Activated CD8-positive, alpha-beta T cell treated with anti-CD3 and anti-CD28 coated beads, Interleukin-2, amount 10 ng/mL, durations not matched to agents 7 days and 5 days (primary cell): ENCODE data around the gene IREB2. TPM values are rescaled to one million over a fixed set of nuclear protein-coding genes. Genes with fewer than 3 reads are reported as not detected.
"Not testable (repeated sequence)": the region's sequence is repeated elsewhere in the genome, so short reads cannot be mapped to it uniquely, and the experiment has no call there.

Experiments
- ATAC-seq: fragments of 150-1000 bp; cut with Tn5 transposase; one replicate; pipeline ENCODE4 v1.10.0; 2021; ENCODE audit warnings: moderate library complexity
- CTCF ChIA-PET: fragments of 350-600 bp; sonication (Branson Sonifier 250); formaldehyde crosslinking; loops from one replicate; lab custom pipeline; 2021; ENCODE audit warnings: antibody characterized with exemption; lab: Charles Lee
- POLR2A ChIA-PET: fragments of 350-600 bp; sonication (Branson Sonifier 250); formaldehyde crosslinking; loops from one replicate; lab custom pipeline; 2021; ENCODE audit warnings: antibody characterized with exemption; lab: Charles Lee
- DNase-seq: peaks from one replicate; pipeline ENCODE4 v3.0.0-alpha.2; 2020
- H3K27ac Mint-ChIP-seq: one replicate; pipeline ENCODE4 v1.8.0; 2021; ENCODE audit warnings: mild to moderate bottlenecking, mixed read lengths
- H3K27me3 Mint-ChIP-seq: one replicate; pipeline ENCODE4 v1.8.0; 2021; ENCODE audit warnings: low read depth, mixed read lengths
- H3K36me3 Mint-ChIP-seq: one replicate; pipeline ENCODE4 v1.8.0; 2021; ENCODE audit warnings: low read depth, mixed read lengths
- H3K4me1 Mint-ChIP-seq: one replicate; pipeline ENCODE4 v1.8.0; 2021; ENCODE audit warnings: low read depth, mixed read lengths
- H3K4me3 Mint-ChIP-seq: one replicate; pipeline ENCODE4 v1.8.0; 2021; ENCODE audit warnings: mild to moderate bottlenecking, mixed read lengths
- H3K9me3 Mint-ChIP-seq: one replicate; pipeline ENCODE4 v1.8.0; 2022; ENCODE audit warnings: mixed read lengths; ENCODE audit not compliant: insufficient read depth
- total RNA-seq, 2 experiments: library from RNA; stranded (reverse); gene quantifications; one replicate each; pipeline ENCODE4 v1.2.3, GENCODE V29; 2021

The IREB2 gene
- total RNA-seq, 2 experiments from 2014 or later, result 52.5 to 62.4 TPM

- no peaks in the 10 kb centered on the region for H3K36me3 Mint-ChIP-seq
- DNase-seq (no peak), ATAC-seq (no peak)
- no peaks in the 10 kb centered on the region for H3K9me3 Mint-ChIP-seq
- peaks cover 6% of the 10 kb centered on the region for H3K27me3 Mint-ChIP-seq
- no peaks in the 10 kb centered on the region for H3K4me1 Mint-ChIP-seq
- ChIA-PET CTCF (interaction anchor here (1.0 to 1.5 kb wide), 2 partner anchors 28 to 36 kb away, joined by 4 read pairs; no protein-coding TSS in a partner anchor), POLR2A (no interaction called here)
- no peak overlapping the region for H3K4me3 Mint-ChIP-seq
- H3K27ac Mint-ChIP-seq, result no peak overlapping the region
Measured at GRCh38 chr15:78394981-78395616, 42.9 kb upstream of the IREB2 start.

- Mint-ChIP-seq H3K4me3 (no peak overlapping the region), H3K36me3 (no peaks in the 10 kb centered on the region), H3K27me3 (peaks cover 2% of the 10 kb centered on the region), H3K27ac (no peak overlapping the region), H3K9me3 (no peaks in the 10 kb centered on the region), H3K4me1 (no peaks in the 10 kb centered on the region)
- ATAC-seq (no peak), DNase-seq (no peak)
- CTCF ChIA-PET, result interaction anchor here (1.0 kb wide), 2 partner anchors 26 kb away, joined by 4 read pairs; no protein-coding TSS in a partner anchor
- POLR2A ChIA-PET, result no interaction called here
Measured at GRCh38 chr15:78396186-78396814, 41.7 kb upstream of the IREB2 start.

DNA sequence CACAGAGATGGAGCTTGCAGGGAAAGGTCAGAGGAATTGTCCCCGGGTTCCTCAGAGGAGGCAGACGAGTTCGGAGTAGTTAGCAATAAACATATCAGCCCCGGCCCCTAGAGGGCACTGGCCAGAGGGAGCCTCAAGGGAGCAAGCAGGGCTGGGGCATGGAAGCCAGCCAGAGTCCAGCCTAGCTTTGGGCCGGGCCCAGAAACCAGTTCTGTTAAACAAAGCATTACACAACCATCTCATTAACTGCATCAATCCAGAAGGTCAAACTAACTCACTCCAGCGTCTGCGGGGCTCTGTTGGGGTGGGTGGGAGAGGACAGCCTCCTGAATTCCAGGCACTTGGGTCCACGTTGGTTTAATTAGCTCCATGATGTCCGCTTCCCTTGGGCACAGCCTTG, 41.0 kb upstream of the IREB2 start:
- POLR2A ChIA-PET, result no interaction called here
- DNase-seq (no peak), ATAC-seq (no peak)
- Mint-ChIP-seq H3K36me3 (no peaks in the 10 kb centered on the region), H3K27me3 (peaks cover under 1% of the 10 kb centered on the region), H3K4me3 (no peak overlapping the region), H3K27ac (no peak overlapping the region), H3K9me3 (no peaks in the 10 kb centered on the region), H3K4me1 (no peaks in the 10 kb centered on the region)
- CTCF ChIA-PET, result interaction anchor here (1.0 kb wide), 1 partner anchor 26 kb away, joined by 4 read pairs; no protein-coding TSS in a partner anchor

DNA sequence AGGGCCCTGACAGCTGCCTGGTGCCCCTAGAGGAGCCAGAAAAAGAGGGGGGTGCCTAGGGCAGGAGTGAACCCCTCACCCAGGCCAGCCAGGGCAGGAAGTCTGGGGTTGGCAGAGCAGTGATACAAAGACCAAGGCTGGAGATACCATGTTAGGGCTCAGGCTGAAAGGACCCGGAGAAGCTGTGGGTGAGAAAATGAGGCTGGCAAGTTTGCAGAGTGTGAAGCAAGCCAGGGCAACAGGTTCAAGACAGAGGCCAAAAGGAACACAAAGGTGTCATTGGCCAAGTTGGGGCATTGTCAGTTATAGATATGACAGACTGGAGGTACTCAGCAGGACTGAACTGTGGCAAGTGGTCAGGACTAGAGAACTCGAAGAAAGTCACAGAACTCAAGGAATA, 40.6 kb upstream of the IREB2 start:
- Mint-ChIP-seq H3K4me1 (no peaks in the 10 kb centered on the region), H3K9me3 (no peaks in the 10 kb centered on the region), H3K27ac (no peak overlapping the region), H3K27me3 (no peaks in the 10 kb centered on the region), H3K4me3 (no peak overlapping the region), H3K36me3 (no peaks in the 10 kb centered on the region)
- ChIA-PET CTCF (no interaction called here), POLR2A (no interaction called here)
- ATAC-seq (no peak), DNase-seq (no peak)

GRCh38 chr15:78398076-78398825, 39.8 kb upstream of the IREB2 start:
- no peak for ATAC-seq
- ChIA-PET CTCF (interaction anchor here (0.7 to 1.0 kb wide), 3 partner anchors 18 to 105 kb away, joined by 3 read pairs; no protein-coding TSS in a partner anchor), POLR2A (interaction anchor here (1.1 kb wide), 1 partner anchor 39 kb away, joined by 3 read pairs; no protein-coding TSS in a partner anchor)
- H3K4me1 Mint-ChIP-seq, result no peaks in the 10 kb centered on the region
- no peak overlapping the region for H3K27ac Mint-ChIP-seq
- no peak for DNase-seq
- H3K36me3 Mint-ChIP-seq, result no peaks in the 10 kb centered on the region
- no peaks in the 10 kb centered on the region for H3K9me3 Mint-ChIP-seq
- H3K27me3 Mint-ChIP-seq, result no peaks in the 10 kb centered on the region
- H3K4me3 Mint-ChIP-seq, result no peak overlapping the region

DNA sequence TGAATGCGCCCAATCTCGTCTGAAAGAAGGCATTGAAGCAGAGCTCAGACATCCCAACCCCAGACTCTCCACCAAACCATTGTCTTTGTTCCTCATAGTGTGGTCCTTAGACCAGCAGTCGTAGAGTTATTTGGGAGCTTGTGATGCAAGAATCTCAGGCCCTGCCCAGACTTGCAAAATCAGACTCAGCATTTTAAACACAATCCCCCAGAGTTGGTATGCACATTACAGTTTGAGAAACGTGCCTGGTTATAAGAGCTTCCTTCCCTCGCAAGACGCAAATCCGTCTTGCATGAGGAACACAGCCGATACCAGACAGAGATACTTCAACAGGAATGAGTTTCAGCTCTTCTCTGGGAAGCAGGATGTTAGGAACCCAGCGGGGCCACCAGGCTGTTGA, 38.9 kb upstream of the IREB2 start:
- no peaks in the 10 kb centered on the region for H3K36me3 Mint-ChIP-seq
- no peaks in the 10 kb centered on the region for H3K9me3 Mint-ChIP-seq
- H3K4me3 Mint-ChIP-seq, result no peak overlapping the region
- ChIA-PET CTCF (interaction anchor here (1.0 kb wide), 1 partner anchor 106 kb away, joined by 3 read pairs; no protein-coding TSS in a partner anchor), POLR2A (interaction anchor here (1.1 kb wide), 1 partner anchor 38 kb away, joined by 3 read pairs; no protein-coding TSS in a partner anchor)
- no peak for ATAC-seq
- DNase-seq, result no peak
- no peaks in the 10 kb centered on the region for H3K4me1 Mint-ChIP-seq
- no peaks in the 10 kb centered on the region for H3K27me3 Mint-ChIP-seq
- no peak overlapping the region for H3K27ac Mint-ChIP-seq

DNA sequence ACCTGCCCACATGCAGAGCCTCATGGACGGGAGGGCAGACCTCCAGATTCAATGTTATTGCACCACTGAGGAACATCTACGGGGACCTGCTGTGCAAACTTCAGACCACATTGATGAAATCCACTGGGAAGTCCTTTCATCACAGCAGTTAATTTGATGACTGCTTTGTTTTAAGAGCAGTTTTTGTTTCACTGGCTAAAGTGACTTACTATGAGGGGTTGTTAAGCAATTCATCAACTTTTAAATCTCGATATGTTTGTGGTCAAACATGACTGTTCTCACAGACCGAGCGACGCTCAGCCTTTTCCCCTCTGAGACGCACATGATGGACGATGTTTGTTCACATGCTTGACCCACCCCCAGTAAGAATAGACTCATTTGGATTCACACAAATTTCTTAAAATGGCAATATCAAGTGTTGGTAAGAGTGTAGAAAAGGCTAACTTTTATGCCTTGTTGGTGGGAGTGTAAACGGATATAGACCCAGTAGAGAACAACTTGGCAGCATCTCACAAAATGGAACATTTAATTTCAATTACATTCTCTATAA, 35.9 kb upstream of the IREB2 start:
- Mint-ChIP-seq H3K4me3 (no peak overlapping the region), H3K36me3 (no peaks in the 10 kb centered on the region), H3K4me1 (no peaks in the 10 kb centered on the region), H3K27ac (no peak overlapping the region), H3K9me3 (no peaks in the 10 kb centered on the region), H3K27me3 (no peaks in the 10 kb centered on the region)
- DNase-seq, result no peak
- no peak for ATAC-seq
- ChIA-PET CTCF (no interaction called here), POLR2A (no interaction called here)

- Mint-ChIP-seq H3K4me1 (no peaks in the 10 kb centered on the region), H3K9me3 (no peaks in the 10 kb centered on the region), H3K4me3 (no peak overlapping the region), H3K36me3 (no peaks in the 10 kb centered on the region), H3K27me3 (peaks cover 2% of the 10 kb centered on the region), H3K27ac (no peak overlapping the region)
- no peak for ATAC-seq
- ChIA-PET POLR2A (no interaction called here), CTCF (interaction anchor here (0.6 to 1.1 kb wide), 2 partner anchors 19 to 481 kb away, joined by 3 read pairs; no protein-coding TSS in a partner anchor)
- DNase-seq, result no peak
Measured at GRCh38 chr15:78404125-78404524, 33.9 kb upstream of the IREB2 start.

GRCh38 chr15:78404796-78405195, 33.2 kb upstream of the IREB2 start:
- ATAC-seq, DNase-seq, H3K9me3 Mint-ChIP-seq, H3K27me3 Mint-ChIP-seq, POLR2A ChIA-PET, H3K4me3 Mint-ChIP-seq, H3K4me1 Mint-ChIP-seq, H3K36me3 Mint-ChIP-seq, H3K27ac Mint-ChIP-seq: not testable (repeated sequence)
- CTCF ChIA-PET, result interaction anchor here (0.6 to 1.1 kb wide), 2 partner anchors 18 to 480 kb away, joined by 3 read pairs; no protein-coding TSS in a partner anchor

DNA sequence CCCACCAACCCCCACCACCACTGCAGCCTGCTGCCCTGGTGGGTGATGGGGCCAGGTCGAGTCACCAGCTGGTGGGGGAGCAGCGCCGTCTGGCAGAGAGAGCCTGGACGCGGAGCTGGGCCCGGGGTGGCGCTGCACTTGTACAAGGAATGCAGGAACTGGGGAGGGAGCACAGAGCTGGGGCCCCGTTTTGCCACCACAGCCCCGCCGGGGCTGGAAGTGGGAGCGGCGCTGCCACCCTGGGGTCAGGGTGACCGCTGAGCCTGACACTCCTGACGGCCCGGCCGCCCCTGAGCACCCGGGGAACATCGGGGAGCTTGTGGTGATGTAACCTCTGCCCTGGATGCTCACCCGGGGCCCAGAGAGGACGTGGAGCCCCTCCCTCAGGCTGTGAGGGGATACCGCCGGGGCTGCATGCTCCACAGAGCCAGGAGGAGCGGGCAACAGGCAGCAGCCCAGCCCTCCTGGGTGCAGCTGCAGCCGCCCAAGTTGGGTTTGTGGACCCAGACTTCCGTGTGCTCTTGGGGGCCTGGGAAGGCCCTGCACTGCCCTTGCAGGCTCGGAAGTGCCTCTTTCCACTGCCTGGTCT, 32.6 kb upstream of the IREB2 start:
- Mint-ChIP-seq H3K27ac (no peak overlapping the region), H3K4me3 (no peak overlapping the region), H3K9me3 (no peaks in the 10 kb centered on the region), H3K36me3 (no peaks in the 10 kb centered on the region), H3K4me1 (no peaks in the 10 kb centered on the region), H3K27me3 (peaks cover 2% of the 10 kb centered on the region)
- DNase-seq (no peak), ATAC-seq (no peak)
- ChIA-PET POLR2A (no interaction called here), CTCF (no interaction called here)

- Mint-ChIP-seq H3K4me1 (no peaks in the 10 kb centered on the region), H3K9me3 (no peaks in the 10 kb centered on the region), H3K4me3 (no peak overlapping the region), H3K27me3 (peaks cover 3% of the 10 kb centered on the region), H3K27ac (no peak overlapping the region), H3K36me3 (no peaks in the 10 kb centered on the region)
- no peak for DNase-seq
- no peak for ATAC-seq
- ChIA-PET POLR2A (no interaction called here), CTCF (no interaction called here)
Measured at GRCh38 chr15:78406016-78406585, 31.9 kb upstream of the IREB2 start.
